Testis (tissue), 3 donors: ENCODE results near the gene SDHB. TPM values are rescaled to one million over a fixed set of nuclear protein-coding genes. Genes with fewer than 3 reads are reported as not detected.

ENCODE experiments used
- DNase-seq: peaks from one replicate; pipeline ENCODE4 v3.0.0-alpha.2; 2019
- H3K27ac ChIP-seq, 2 donors: fragments of 200-600 bp; sonication (generic); one replicate each; pipeline ENCODE4 v1.5.1; 2019
- H3K27me3 ChIP-seq: fragments of 200-600 bp; sonication (generic); one replicate; pipeline ENCODE4 v1.5.1; 2019
- H3K36me3 ChIP-seq: fragments of 200-600 bp; sonication (generic); one replicate; pipeline ENCODE4 v1.5.1; 2017; ENCODE audit warnings: low read depth; ENCODE audit errors: missing control alignments
- H3K4me1 ChIP-seq: fragments of 200-600 bp; sonication (generic); one replicate; pipeline ENCODE4 v1.5.1; 2019
- H3K4me3 ChIP-seq, 2 donors: fragments of 200-600 bp; sonication (generic); one replicate each; pipeline ENCODE4 v1.5.1; 2017 to 2019
- H3K9me3 ChIP-seq: fragments of 200-600 bp; sonication (generic); one replicate; pipeline ENCODE4 v1.5.1; 2017
- CTCF ChIP-seq, 3 experiments: fragments of 450-650 bp in 2 of 3; fragments of 200-600 bp in 1 of 3; sonication (generic) in 1 of 3; IDR thresholded peaks; one replicate each; pipeline ENCODE4 v1.5.1; 2016 to 2019; ENCODE audit warnings: antibody characterized with exemption in 3 of 3, mild to moderate bottlenecking in 2 of 3, moderate library complexity in 1 of 3
- POLR2A ChIP-seq: fragments of 450-650 bp; IDR thresholded peaks from one replicate; pipeline ENCODE4 v1.6.1; 2017; ENCODE audit warnings: antibody characterized with exemption, mild to moderate bottlenecking, moderate library complexity
- WGBS, 2 donors: methylation state at CpG; one replicate each; pipeline ENCODE4 v1.1.5; 2018; 5-methylcytosine and 5-hydroxymethylcytosine counted together
- intact Hi-C: fragments of 100-400 bp; cut with DNase I; formaldehyde crosslinking; loops from one replicate; pipeline ENCODE4 v1.15.1; 2023; ENCODE audit warnings: low total_unique reads
- polyA plus RNA-seq: library from polyadenylated mRNA; stranded (reverse); fragments of 350-450 nt; fragmentation: Illumina TruSeq; extraction: RNeasy Lipid Tissue Mini Kit (QIAGEN cat#74804); gene quantifications from one replicate; pipeline ENCODE4 v1.2.3, GENCODE V29; 2014; ENCODE audit warnings: low read depth, low replicate concordance; ENCODE audit not compliant: insufficient read depth
- total RNA-seq, 2 donors: library from RNA; depleted of rRNA; stranded (reverse); fragments of >200 nt; gene quantifications; one replicate each; pipeline ENCODE4 v1.2.3, GENCODE V29; 2016

The SDHB gene
- total and polyA plus RNA-seq, 3 donors from 2014 or later, result 96.1 to 160 (median 107) TPM

- WGBS, 2 donors, result 93 to 96% methylated on average over 23 to 24 of the region's 24 CpGs
- no peaks in the 10 kb centered on the region for H3K36me3 ChIP-seq
- H3K27ac ChIP-seq, result no peak overlapping the region
Observed at GRCh38 chr1:17004466-17005364, 49.1 kb downstream of the SDHB start.

GRCh38 chr1:17002524-17002902, 51.3 kb downstream of the SDHB start:
- Histone ChIP-seq H3K4me1 (no peaks in the 10 kb centered on the region), H3K9me3 (no peaks in the 10 kb centered on the region), H3K27me3 (no peaks in the 10 kb centered on the region), H3K4me3 (no peak overlapping the region), H3K27ac (no peak overlapping the region), H3K36me3 (no peaks in the 10 kb centered on the region)
- DNase-seq, result no peak
- TF ChIP-seq POLR2A (no peak), CTCF (IDR thresholded peaks at IDR 0.05) (no peak)
- intact Hi-C loops, result no loop called here
- WGBS, 2 donors, result 90 to 98% methylated on average over 3 to 4 of the region's 4 CpGs

More at GRCh38 chr1:17004466-17005364, 49.1 kb downstream of the SDHB start:
- H3K4me3 ChIP-seq, result no peak overlapping the region
- no peaks in the 10 kb centered on the region for H3K9me3 ChIP-seq
- intact Hi-C loops, result no loop called here
- H3K4me1 ChIP-seq, result no peaks in the 10 kb centered on the region
- H3K27me3 ChIP-seq, result no peaks in the 10 kb centered on the region
- TF ChIP-seq CTCF (IDR thresholded peaks at IDR 0.05) (no peak), POLR2A (no peak)
- DNase-seq, result no peak

GRCh38 chr1:17001760-17002523, 51.9 kb downstream of the SDHB start:
- Histone ChIP-seq H3K36me3 (no peaks in the 10 kb centered on the region), H3K4me3 (no peak overlapping the region), H3K9me3 (no peaks in the 10 kb centered on the region), H3K27ac (no peak overlapping the region), H3K4me1 (no peaks in the 10 kb centered on the region), H3K27me3 (no peaks in the 10 kb centered on the region)
- WGBS, 2 donors, result 92 to 96% methylated on average over 10 to 19 of the region's 19 CpGs
- intact Hi-C loops, result no loop called here
- no peak for DNase-seq
- no peak for TF ChIP-seq CTCF (IDR thresholded peaks at IDR 0.05)
- no peak for TF ChIP-seq POLR2A

GRCh38 chr1:16999863-17000262, 54.0 kb downstream of the SDHB start:
- WGBS, 2 donors, result 93 to 97% methylated on average over 6 to 7 of the region's 8 CpGs
- no peaks in the 10 kb centered on the region for H3K36me3 ChIP-seq
- intact Hi-C loops, result no loop called here
- TF ChIP-seq POLR2A (no peak), CTCF (IDR thresholded peaks at IDR 0.05) (no peak)
- no peaks in the 10 kb centered on the region for H3K4me1 ChIP-seq
- H3K27me3 ChIP-seq, result no peaks in the 10 kb centered on the region
- no peak overlapping the region for H3K27ac ChIP-seq
- H3K9me3 ChIP-seq, result no peaks in the 10 kb centered on the region
- DNase-seq, result no peak
- H3K4me3 ChIP-seq, result no peak overlapping the region
